Activated CD8-positive, alpha-beta memory T cell treated with anti-CD3 and anti-CD28 coated beads, Interleukin-2, amount 50 U/mL, for 4 hours (primary cell): ENCODE results near the gene IER2.
"Not testable (repeated sequence)": the region's sequence is repeated elsewhere in the genome, so short reads cannot be mapped to it uniquely, and the experiment has no call there.

ENCODE experiments used
- DNase-seq: peaks from one replicate; pipeline ENCODE4 v3.0.0-alpha.2; 2020

The IER2 gene

GRCh38 chr19:13165162-13165997 lies 15.2 kb downstream of the IER2 start:
- DNase-seq = no peak

GRCh38 chr19:13166151-13166550 lies 15.9 kb downstream of the IER2 start:
- DNase-seq = not testable (repeated sequence)

GRCh38 chr19:13169769-13170168 lies 19.6 kb downstream of the IER2 start:
- DNase-seq = no peak

- DNase-seq = no peak
Observed at GRCh38 chr19:13171146-13171545, 20.9 kb downstream of the IER2 start.

GRCh38 chr19:13172346-13173138 lies 22.3 kb downstream of the IER2 start:
- peak; percentile 87 for DNase-seq

GRCh38 chr19:13173139-13173737 lies 23.0 kb downstream of the IER2 start:
- no peak for DNase-seq

GRCh38 chr19:13176345-13176744 lies 26.1 kb downstream of the IER2 start:
- DNase-seq = no peak

GRCh38 chr19:13177584-13177983 lies 27.4 kb downstream of the IER2 start:
- not testable (repeated sequence) for DNase-seq

- DNase-seq = not testable (repeated sequence)
Observed at GRCh38 chr19:13178291-13178690, 28.1 kb downstream of the IER2 start.

GRCh38 chr19:13181747-13182388 lies 31.7 kb downstream of the IER2 start:
- peak; percentile 58 for DNase-seq

- DNase-seq = not testable (repeated sequence)
Observed at GRCh38 chr19:13184926-13185325, 34.7 kb downstream of the IER2 start.

GRCh38 chr19:13185763-13186657 lies 35.8 kb downstream of the IER2 start:
- DNase-seq = not testable (repeated sequence)

- not testable (repeated sequence) for DNase-seq
Observed at GRCh38 chr19:13186688-13187087, 36.5 kb downstream of the IER2 start.

GRCh38 chr19:13187419-13187818 lies 37.2 kb downstream of the IER2 start:
- no peak for DNase-seq

- DNase-seq = no peak
Observed at GRCh38 chr19:13189600-13189999, 39.4 kb downstream of the IER2 start.

- no peak for DNase-seq
Observed at GRCh38 chr19:13190781-13191540, 40.8 kb downstream of the IER2 start.

GRCh38 chr19:13195678-13196077 lies 45.5 kb downstream of the IER2 start:
- DNase-seq = no peak

- no peak for DNase-seq
Observed at GRCh38 chr19:13198634-13199033, 48.4 kb downstream of the IER2 start.

GRCh38 chr19:13202112-13202511 lies 51.9 kb downstream of the IER2 start:
- not testable (repeated sequence) for DNase-seq
